A549 (cell line): Measurements from ENCODE around the gene CTXN3. TPM values are rescaled to one million over a fixed set of nuclear protein-coding genes. Genes with fewer than 3 reads are reported as not detected.

Source experiments
- ATAC-seq, 2 experiments: fragments of 200-7000 bp in 1 of 2; fragments of >200 bp in 1 of 2; cut with Nextera tagmentation in 1 of 2; cut with Tn5 transposase in 1 of 2; 3 replicates each; pipeline versions ENCODE4 v1.8.0 to v1.9.1; 2018 to 2020; ENCODE audit warnings: mild to moderate bottlenecking in 1 of 2, moderate library complexity in 1 of 2
- CTCF ChIA-PET: fragments of 300-600 bp; sonication (Branson Sonifier 250); formaldehyde crosslinking; extraction: SDS; loops from one replicate; lab custom pipeline; 2021; ENCODE audit warnings: antibody characterized with exemption, inconsistent platforms; lab: Yijun Ruan, JAX
- POLR2A ChIA-PET: fragments of 350-600 bp; formaldehyde crosslinking; extraction: SDS; loops from one replicate; lab custom pipeline; 2021; ENCODE audit warnings: antibody characterized with exemption, inconsistent platforms; lab: Yijun Ruan, JAX
- DNase-seq, 2 experiments: peaks; one replicate each; pipeline versions ENCODE4 v3.0.0 to v3.0.0-alpha.2; 2011 to 2016; ENCODE audit warnings: low read depth in 1 of 2, low spot score in 1 of 2
- FAIRE-seq: peaks from 2 replicates; lab custom pipeline; 2011; peaks lifted over from hg19 to GRCh38; lab: Jason Lieb, UNC
- H3K27ac ChIP-seq, 2 experiments: fragments of >200 bp; sonication (Bioruptor Twin); formaldehyde crosslinking; 3 replicates each; pipeline ENCODE4 v1.5.1; 2016 to 2017
- H3K4me1 ChIP-seq: fragments of >200 bp; sonication (Bioruptor Twin); formaldehyde crosslinking; 3 replicates; pipeline ENCODE4 v1.6.1; 2016
- H3K4me2 ChIP-seq: fragments of >200 bp; sonication (Bioruptor Twin); formaldehyde crosslinking; 3 replicates; pipeline ENCODE4 v1.6.1; 2016
- H3K4me3 ChIP-seq: fragments of >200 bp; sonication (Bioruptor Twin); formaldehyde crosslinking; 3 replicates; pipeline ENCODE4 v1.5.1; 2016
- H3K9me3 ChIP-seq: fragments of >200 bp; sonication (Bioruptor Twin); formaldehyde crosslinking; 3 replicates; pipeline ENCODE4 v1.6.1; 2016
- BHLHE40 ChIP-seq: IDR thresholded peaks from 2 replicates; pipeline ENCODE4 v1.6.1; 2012; ENCODE audit warnings: low read depth, low read length, inconsistent platforms
- CEBPB ChIP-seq, 2 experiments: fragments of >200 bp in 1 of 2; sonication (Bioruptor Twin) in 1 of 2; formaldehyde crosslinking in 1 of 2; IDR thresholded peaks; 2 replicates each; pipeline ENCODE4 v1.6.1; 2012 to 2016
- CHD2 ChIP-seq: fragments of 150-350 bp; IDR thresholded peaks from 2 replicates; pipeline ENCODE4 v1.6.1; 2014; ENCODE audit warnings: low read length; ENCODE audit not compliant: partially characterized antibody
- CHD4 ChIP-seq: fragments of 200-600 bp; sonication (generic); IDR thresholded peaks from 2 replicates; pipeline ENCODE4 v1.6.1; 2016; ENCODE audit warnings: antibody characterized with exemption, mild to moderate bottlenecking, borderline replicate concordance
- CTCF ChIP-seq: fragments of >200 bp; sonication (Bioruptor Twin); formaldehyde crosslinking; IDR thresholded peaks from 3 replicates; pipeline ENCODE4 v1.5.1; 2016
- EHF ChIP-seq: fragments of 250-450 bp; sonication (Bioruptor Pico); IDR thresholded peaks from 2 replicates; pipeline ENCODE4 v1.5.0; 2020; ENCODE audit warnings: mild to moderate bottlenecking
- EHMT2 ChIP-seq: fragments of 200-600 bp; sonication (generic); IDR thresholded peaks from 2 replicates; pipeline ENCODE4 v1.6.1; 2016; ENCODE audit warnings: antibody characterized with exemption, low read depth, mild to moderate bottlenecking, moderate library complexity
- EP300 ChIP-seq, 2 experiments: fragments of >200 bp; sonication (Bioruptor Twin); formaldehyde crosslinking; IDR thresholded peaks; 2 replicates in 1 of 2; 3 replicates in 1 of 2; pipeline ENCODE4 v1.6.1; 2016 to 2017
- FOXS1 ChIP-seq: fragments of 250-450 bp; sonication (Bioruptor Pico); IDR thresholded peaks from 2 replicates; pipeline ENCODE4 v1.5.0; 2020; ENCODE audit warnings: mild to moderate bottlenecking, moderate library complexity
- HDAC2 ChIP-seq: fragments of 200-600 bp; sonication (generic); IDR thresholded peaks from 2 replicates; pipeline ENCODE4 v1.6.1; 2016
- HOXA7 ChIP-seq: fragments of 250-450 bp; sonication (Bioruptor Pico); IDR thresholded peaks from 2 replicates; pipeline ENCODE4 v1.5.0; 2020; ENCODE audit warnings: mild to moderate bottlenecking, moderate library complexity
- JUN ChIP-seq, 2 experiments: fragments of >200 bp; sonication (Bioruptor Twin); formaldehyde crosslinking; IDR thresholded peaks; 2 replicates in 1 of 2; 3 replicates in 1 of 2; pipeline ENCODE4 v1.6.1; 2016 to 2017
- NR3C1 ChIP-seq: fragments of >200 bp; sonication (Bioruptor Twin); formaldehyde crosslinking; IDR thresholded peaks from 3 replicates; pipeline ENCODE4 v1.6.1; 2017
- PHF8 ChIP-seq: fragments of 200-600 bp; sonication (generic); IDR thresholded peaks from 2 replicates; pipeline ENCODE4 v1.6.1; 2016; ENCODE audit warnings: low read depth, mild to moderate bottlenecking, antibody characterized with exemption, moderate library complexity, borderline replicate concordance
- POLR2AphosphoS2 ChIP-seq: conservative IDR thresholded peaks from 2 replicates; pipeline ENCODE4 v1.6.1; 2012; ENCODE audit warnings: low read length, improper control_type of control experiment, inconsistent platforms
- SMC3 ChIP-seq: fragments of >200 bp; sonication (Bioruptor Twin); formaldehyde crosslinking; IDR thresholded peaks from 3 replicates; pipeline ENCODE4 v1.6.1; 2018; ENCODE audit warnings: inconsistent platforms
- ZFP36 ChIP-seq: fragments of 450-650 bp; IDR thresholded peaks from 2 replicates; pipeline ENCODE4 v1.6.1; 2014; ENCODE audit warnings: borderline replicate concordance; ENCODE audit not compliant: partially characterized antibody
- ZSCAN20 ChIP-seq: fragments of 250-450 bp; sonication (Bioruptor Pico); IDR thresholded peaks from 2 replicates; pipeline ENCODE4 v1.8.0; 2022; ENCODE audit warnings: mild to moderate bottlenecking, moderate library complexity
- WGBS: methylation state at CpG from one replicate; pipeline ENCODE4 v1.1.6; 2017; ENCODE audit errors: missing lambda C conversion rate; 5-methylcytosine and 5-hydroxymethylcytosine counted together
- polyA plus RNA-seq, 4 experiments: library from polyadenylated mRNA; depleted of rRNA in 3 of 4; stranded (reverse); fragments of >200 nt; fragmentation: RNase III in 1 of 4; extraction: RNeasy Plus Mini Kit Qiagen cat#74134 plus additional on column Dnase treatment in 1 of 4; gene quantifications; 2 replicates in 3 of 4; 3 replicates in 1 of 4; pipeline ENCODE4 v1.2.3, GENCODE V29; 2011 to 2017
- TF ChIP-seq, protein P1 (sequence below): IDR thresholded peaks from 2 replicates; pipeline ENCODE4 v1.6.1; 2012; ENCODE audit warnings: low read depth, borderline replicate concordance
- TF ChIP-seq, protein P2 (sequence below): fragments of >200 bp; sonication (Bioruptor Twin); formaldehyde crosslinking; IDR thresholded peaks from 3 replicates; pipeline ENCODE4 v1.6.1; 2016
- TF ChIP-seq, protein P3 (sequence below): fragments of 450-650 bp; IDR thresholded peaks from 2 replicates; pipeline ENCODE4 v1.6.1; 2014; ENCODE audit warnings: antibody characterized with exemption

Gene CTXN3
- polyA plus RNA-seq, 2 of the 4 experiments (the other 2 are of a cell fraction): not detected

GRCh38 chr5:127612441-127613141 is 36.3 kb upstream of the CTXN3 start (continued):
- TF ChIP-seq SMC3: no peak
- no peak for TF ChIP-seq EHF
- TF ChIP-seq CHD4: no peak

DNA sequence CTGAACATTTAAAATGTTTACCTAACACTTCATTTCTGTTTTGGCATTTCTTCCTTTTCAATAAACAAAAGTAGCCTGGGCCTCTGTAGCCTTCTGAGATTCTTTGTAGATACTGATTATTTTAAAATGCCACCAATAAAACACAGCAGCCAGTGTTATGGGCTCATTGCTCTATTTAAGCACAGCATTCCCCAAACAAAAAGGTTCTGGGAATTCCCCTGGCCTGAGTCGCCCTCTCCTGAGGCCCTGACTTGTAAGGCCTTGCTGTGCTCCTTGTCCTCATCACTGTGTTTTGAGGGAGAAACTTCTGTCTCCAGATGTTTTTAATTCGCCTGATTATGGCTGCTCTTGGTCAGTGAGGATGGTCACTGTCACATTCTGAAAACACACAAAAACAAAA is 33.0 kb upstream of the CTXN3 start:
- Histone ChIP-seq H3K9me3 (no peaks in the 10 kb centered on the region), H3K4me2 (no peak overlapping the region), H3K4me3 (no peak overlapping the region), H3K27ac (no peak overlapping the region), H3K4me1 (no peaks in the 10 kb centered on the region)
- DNase-seq: no peak
- ATAC-seq: no peak
- WGBS: 48% methylated on average over 2 of the region's 2 CpGs
- ChIA-PET CTCF (no interaction called here), POLR2A (no interaction called here)
- TF ChIP-seq FOXS1 (CRISPR knock-in tag): no peak
- TF ChIP-seq BHLHE40: no peak
- no peak for TF ChIP-seq CHD4
- TF ChIP-seq, protein P1, sequence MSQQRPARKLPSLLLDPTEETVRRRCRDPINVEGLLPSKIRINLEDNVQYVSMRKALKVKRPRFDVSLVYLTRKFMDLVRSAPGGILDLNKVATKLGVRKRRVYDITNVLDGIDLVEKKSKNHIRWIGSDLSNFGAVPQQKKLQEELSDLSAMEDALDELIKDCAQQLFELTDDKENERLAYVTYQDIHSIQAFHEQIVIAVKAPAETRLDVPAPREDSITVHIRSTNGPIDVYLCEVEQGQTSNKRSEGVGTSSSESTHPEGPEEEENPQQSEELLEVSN: no peak
- no peak for TF ChIP-seq ZSCAN20
- no peak for TF ChIP-seq NR3C1
- no peak for TF ChIP-seq CEBPB (IDR thresholded peaks at IDR 0.05)
- TF ChIP-seq, protein P2, sequence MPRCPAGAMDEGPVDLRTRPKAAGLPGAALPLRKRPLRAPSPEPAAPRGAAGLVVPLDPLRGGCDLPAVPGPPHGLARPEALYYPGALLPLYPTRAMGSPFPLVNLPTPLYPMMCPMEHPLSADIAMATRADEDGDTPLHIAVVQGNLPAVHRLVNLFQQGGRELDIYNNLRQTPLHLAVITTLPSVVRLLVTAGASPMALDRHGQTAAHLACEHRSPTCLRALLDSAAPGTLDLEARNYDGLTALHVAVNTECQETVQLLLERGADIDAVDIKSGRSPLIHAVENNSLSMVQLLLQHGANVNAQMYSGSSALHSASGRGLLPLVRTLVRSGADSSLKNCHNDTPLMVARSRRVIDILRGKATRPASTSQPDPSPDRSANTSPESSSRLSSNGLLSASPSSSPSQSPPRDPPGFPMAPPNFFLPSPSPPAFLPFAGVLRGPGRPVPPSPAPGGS: no peak
- FAIRE-seq: no peak

GRCh38 chr5:127619908-127620479 is 28.9 kb upstream of the CTXN3 start:
- POLR2A ChIA-PET: no interaction called here
- H3K9me3 ChIP-seq: no peaks in the 10 kb centered on the region
- FAIRE-seq (no peak), ATAC-seq (no peak)
- H3K4me3 ChIP-seq: no peak overlapping the region
- 48% methylated on average over 5 of the region's 5 CpGs for WGBS
- H3K4me2 ChIP-seq: no peak overlapping the region
- TF ChIP-seq HDAC2: no peak
- TF ChIP-seq POLR2AphosphoS2: no peak
- TF ChIP-seq EHMT2: no peak
- TF ChIP-seq CTCF: no peak
- TF ChIP-seq, all 56 proteins: peak for 0
- no peaks in the 10 kb centered on the region for H3K4me1 ChIP-seq
- H3K27ac ChIP-seq: no peak overlapping the region
- CTCF ChIA-PET: no interaction called here
- no peak for DNase-seq

DNA sequence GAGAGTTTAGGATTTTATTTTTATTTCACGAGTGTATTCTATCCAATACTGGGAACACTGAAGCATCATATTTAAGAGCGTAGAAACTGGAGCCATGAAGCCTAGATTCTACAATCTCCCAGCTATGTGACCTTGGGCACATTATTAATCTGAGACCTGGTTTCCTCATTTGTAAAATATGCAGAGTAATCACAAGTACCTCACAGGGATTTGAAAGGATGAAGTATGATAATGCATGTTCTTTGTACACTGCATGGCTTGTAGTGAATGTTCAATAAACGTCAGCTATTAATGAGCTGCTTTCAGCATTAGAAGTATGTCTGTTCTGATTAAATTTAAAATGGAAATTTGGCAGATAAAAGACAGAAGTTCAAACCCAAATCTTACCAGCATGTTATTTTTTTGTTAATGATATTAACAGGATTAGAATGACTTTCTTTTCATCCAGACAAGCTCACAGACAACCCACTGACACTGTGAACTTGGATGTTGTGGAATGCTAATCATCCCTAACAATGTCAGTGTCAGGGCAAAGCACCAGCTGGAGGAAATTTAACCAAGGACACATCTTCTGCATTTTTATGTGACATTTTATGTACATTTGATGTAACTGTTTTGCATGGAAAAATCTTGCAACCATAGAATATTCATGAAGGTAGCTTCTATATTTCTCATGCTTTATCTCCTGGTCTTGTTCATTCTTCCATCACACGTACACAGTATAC is 27.1 kb upstream of the CTXN3 start:
- POLR2A ChIA-PET: no interaction called here
- DNase-seq (no peak), ATAC-seq (no peak), FAIRE-seq (no peak)
- Histone ChIP-seq H3K4me3 (no peak overlapping the region), H3K27ac (no peak overlapping the region), H3K4me2 (no peak overlapping the region), H3K4me1 (no peaks in the 10 kb centered on the region), H3K9me3 (no peaks in the 10 kb centered on the region)
- WGBS: 41% methylated on average over 4 of the region's 4 CpGs
- CTCF ChIA-PET: no interaction called here
- TF ChIP-seq EP300 (IDR thresholded peaks at IDR 0.05) (no peak), NR3C1 (no peak), PHF8 (no peak), BHLHE40 (no peak), ZFP36 (no peak), POLR2AphosphoS2 (no peak), ZSCAN20 (no peak), CHD2 (no peak), HOXA7 (no peak), HDAC2 (no peak), JUN (IDR thresholded peaks at IDR 0.05) (no peak), CEBPB (IDR thresholded peaks at IDR 0.05) (no peak)
- TF ChIP-seq, protein P2: no peak
- TF ChIP-seq, protein P3, sequence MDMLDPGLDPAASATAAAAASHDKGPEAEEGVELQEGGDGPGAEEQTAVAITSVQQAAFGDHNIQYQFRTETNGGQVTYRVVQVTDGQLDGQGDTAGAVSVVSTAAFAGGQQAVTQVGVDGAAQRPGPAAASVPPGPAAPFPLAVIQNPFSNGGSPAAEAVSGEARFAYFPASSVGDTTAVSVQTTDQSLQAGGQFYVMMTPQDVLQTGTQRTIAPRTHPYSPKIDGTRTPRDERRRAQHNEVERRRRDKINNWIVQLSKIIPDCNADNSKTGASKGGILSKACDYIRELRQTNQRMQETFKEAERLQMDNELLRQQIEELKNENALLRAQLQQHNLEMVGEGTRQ: no peak
